ENCODE results near the gene DCAF10. TPM values are rescaled to one million over a fixed set of nuclear protein-coding genes. Genes with fewer than 3 reads are reported as not detected.

The DCAF10 gene
- total and polyA plus RNA-seq, 2 of the 8 experiments (the other 6 are each of a cell fraction or from before 2014, with no cell fraction given) = 7.1 to 15.0 TPM

- WGBS, 2 experiments (ENCODE audit: extremely low coverage in 1 of 2, insufficient coverage in 1 of 2, insufficient read length in 1 of 2, insufficient replicate concordance in 2 of 2, low coverage in 1 of 2, low lambda C conversion rate in 2 of 2, missing lambda C conversion rate in 1 of 2) = 84% methylated on average over 3 of the region's 3 CpGs; no CpG with 5 or more reads in 1 of the 2 experiments
- Histone ChIP-seq H3K4me2 (ENCODE audit: insufficient read depth in 1 of 2, low read depth in 2 of 2, low read length in 2 of 2) (no peak overlapping the region), H2AFZ (ENCODE audit: low read length) (no peak overlapping the region), H3K14ac (ENCODE audit: insufficient read length) (no peak overlapping the region), H3K36me3 (ENCODE audit: control insufficient read depth in 2 of 4, insufficient read depth in 4 of 4, low read length in 3 of 4) (no peaks in the 10 kb centered on the region), H4K8ac (ENCODE audit: extremely low read depth, insufficient read depth, low read length) (no peak overlapping the region), H3K23ac (ENCODE audit: insufficient read length) (no peak overlapping the region), H4K20me1 (replicated peaks in 1 of 2; ENCODE audit: control insufficient read depth in 1 of 2, insufficient read depth in 2 of 2, low read length in 2 of 2) (peaks cover 0 to 2% of the 10 kb centered on the region in 2 experiments), H3K79me2 (ENCODE audit: control insufficient read depth in 1 of 2, insufficient read depth in 2 of 2, low read length in 2 of 2) (no peaks in the 10 kb centered on the region), H3K23me2 (ENCODE audit: low read depth, low read length) (no peaks in the 10 kb centered on the region), H3K4me3 (ENCODE audit: extremely low read depth in 1 of 4, insufficient read depth in 2 of 4, low read depth in 3 of 4, low read length in 4 of 4) (no peak overlapping the region), H3K79me1 (ENCODE audit: low read depth, low read length) (no peaks in the 10 kb centered on the region), H3K9ac (replicated peaks in 1 of 4; ENCODE audit: extremely low read depth in 1 of 4, low read depth in 3 of 4, low read length in 3 of 4) (no peak overlapping the region), H2BK5ac (ENCODE audit: low read depth, low read length) (no peak overlapping the region), H4K5ac (ENCODE audit: insufficient read length, low read depth, low read length) (no peak overlapping the region), H2BK20ac (ENCODE audit: low read length) (no peak overlapping the region), H2AK5ac (ENCODE audit: low read depth, low read length) (no peak overlapping the region), H4K91ac (replicated peaks; ENCODE audit: insufficient read length, low read length) (no peak overlapping the region), H3K4me1 (replicated peaks in 1 of 4; ENCODE audit: control insufficient read depth in 3 of 4, insufficient read depth in 4 of 4, low read length in 3 of 4) (no peaks in the 10 kb centered on the region), H3K56ac (replicated peaks; ENCODE audit: insufficient read length, low read depth, low read length) (no peak overlapping the region), H3K27me3 (replicated peaks in 1 of 4; ENCODE audit: control insufficient read depth in 3 of 4, extremely low read depth in 1 of 4, insufficient read depth in 3 of 4, low read length in 3 of 4) (no peaks in the 10 kb centered on the region), H2BK120ac (replicated peaks; ENCODE audit: low read depth, low read length) (no peak overlapping the region), H3K27ac (ENCODE audit: low read depth, low read length) (no peak overlapping the region), H3K18ac (ENCODE audit: extremely low read depth, low read length) (no peak overlapping the region), H3K4ac (replicated peaks; ENCODE audit: insufficient read length, low read depth, low read length) (no peak overlapping the region), H2BK12ac (ENCODE audit: low read depth, low read length) (no peak overlapping the region), H2BK15ac (ENCODE audit: low read length) (no peak overlapping the region), H3K9me3 (ENCODE audit: insufficient read depth in 2 of 2, low read depth in 1 of 2, low read length in 1 of 2) (no peaks in the 10 kb centered on the region)
- POLR2A ChIA-PET (ENCODE audit: partially characterized antibody) = no interaction called here
- DNase-seq (ENCODE audit: low read depth in 1 of 2, low spot score in 2 of 2) (no peak), FAIRE-seq (no peak)
- TF ChIP-seq POLR2AphosphoS5 (IDR thresholded peaks at IDR 0.05; ENCODE audit: low read depth, low read length) (no peak), SP1 (IDR thresholded peaks at IDR 0.05; ENCODE audit: low read depth, low read length) (no peak), TAF1 (IDR thresholded peaks at IDR 0.05; ENCODE audit: low read depth, low read length) (no peak), JUN (IDR thresholded peaks at IDR 0.05; ENCODE audit: low read depth, low read length) (no peak), SIRT6 (IDR thresholded peaks at IDR 0.05; ENCODE audit: low read length) (no peak), HDAC2 (IDR thresholded peaks at IDR 0.05; ENCODE audit: borderline replicate concordance in 1 of 2, low read depth in 2 of 2, low read length in 2 of 2) (no peak), CEBPB (IDR thresholded peaks at IDR 0.05; ENCODE audit: low read depth, low read length) (no peak), GTF2F1 (IDR thresholded peaks at IDR 0.05; ENCODE audit: borderline replicate concordance, low read depth, low read length) (no peak), TCF12 (IDR thresholded peaks at IDR 0.05; ENCODE audit: low read depth, low read length) (no peak), ASH2L (IDR thresholded peaks at IDR 0.05; ENCODE audit: low read length) (no peak)
- CTCF ChIA-PET (ENCODE audit: partially characterized antibody) = interaction anchor here (0.6 to 1.2 kb wide), 7 partner anchors 10 to 893 kb away, joined by 3 to 4 read pairs (median 3); no protein-coding TSS in a partner anchor
Measured at GRCh38 chr9:37839496-37840461, 39.2 kb downstream of the DCAF10 start.

All from H1 (cell line).